HG03469 (cell line): Measurements from ENCODE around the gene SCIMP.
A peak's percentile ranks its signal among the peaks of the same experiment; 100 is the strongest.
"Not testable (repeated sequence)": the region's sequence is repeated elsewhere in the genome, so short reads cannot be mapped to it uniquely, and the experiment has no call there.

Source experiments
- ATAC-seq: cut with Tn5 transposase; IDR thresholded peaks from one replicate; pipeline ENCODE4 v1.9.1; 2021; ENCODE audit warnings: mild to moderate bottlenecking, moderate library complexity, moderate number of reproducible peaks; ENCODE audit not compliant: unreplicated experiment

SCIMP gene

DNA sequence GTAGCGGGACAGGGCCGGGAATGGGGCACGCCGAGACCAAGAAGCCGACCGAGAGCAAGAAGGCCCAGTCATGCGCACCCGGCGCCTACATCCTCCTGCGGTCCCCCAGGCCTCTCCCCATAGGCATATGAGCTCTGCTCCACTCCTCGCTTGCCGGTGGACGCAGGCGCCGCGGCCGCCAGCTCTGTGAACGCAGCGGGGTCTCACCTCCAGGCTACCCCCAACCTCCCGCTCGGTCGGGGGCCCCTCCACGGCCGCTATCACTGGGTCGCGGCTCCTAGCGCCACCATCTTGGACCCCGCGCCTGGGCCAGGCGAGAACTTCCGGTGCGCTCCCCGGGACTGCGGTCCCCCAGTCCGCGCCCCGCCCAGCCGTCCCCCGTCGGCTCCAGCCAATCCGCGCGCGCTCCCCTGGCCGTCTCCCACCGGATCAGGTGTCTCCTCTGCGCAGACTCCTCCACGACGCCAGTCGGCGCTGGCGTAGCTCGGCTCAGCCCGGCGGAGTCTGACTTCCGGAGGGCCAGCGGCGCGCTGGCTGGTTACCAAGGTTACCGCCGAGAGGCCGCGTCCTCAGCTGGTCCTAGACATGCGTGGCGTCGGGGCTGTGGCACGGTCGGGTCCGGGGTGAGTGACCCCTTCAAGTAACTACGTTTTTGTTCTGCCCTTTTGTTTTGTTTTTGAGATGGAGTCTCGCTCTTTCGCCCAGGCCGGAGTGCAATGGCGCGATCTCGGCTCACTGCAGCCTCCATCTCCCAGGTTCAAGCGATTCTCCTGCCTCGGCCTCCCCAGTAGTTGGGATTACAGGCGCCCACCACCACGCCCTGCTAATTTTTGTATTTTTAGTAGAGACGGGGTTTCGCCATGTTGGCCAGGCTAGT lies 42.9 kb downstream of the SCIMP start, which contains the start of gene ZNF594:
ZNF594 (minus strand) TSS at position 328 of the 877 bp plus-strand sequence. CDS start 7,612 bp downstream, outside the sequence.
- peak; percentile 87 for ATAC-seq

DNA sequence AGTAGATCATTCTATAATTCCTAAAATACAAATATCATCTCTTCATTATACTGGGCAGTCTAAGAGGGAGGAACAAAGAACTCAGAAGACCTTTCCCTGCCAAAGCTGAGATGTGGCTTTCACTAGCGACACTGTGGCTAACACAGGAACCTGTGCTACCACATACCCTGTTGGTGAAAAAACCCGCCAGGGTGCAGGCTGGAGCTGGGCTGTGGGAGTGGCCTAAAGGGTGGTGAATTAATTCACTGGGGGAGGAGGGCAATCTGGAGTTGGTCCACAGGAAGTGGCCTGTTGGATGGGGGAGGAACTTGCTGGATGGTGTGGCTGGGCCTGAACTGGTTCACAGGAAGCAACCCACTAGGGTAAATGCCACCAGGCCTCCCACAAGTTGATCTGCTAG lies 50.4 kb downstream of the SCIMP start:
- ATAC-seq, result no peak

DNA sequence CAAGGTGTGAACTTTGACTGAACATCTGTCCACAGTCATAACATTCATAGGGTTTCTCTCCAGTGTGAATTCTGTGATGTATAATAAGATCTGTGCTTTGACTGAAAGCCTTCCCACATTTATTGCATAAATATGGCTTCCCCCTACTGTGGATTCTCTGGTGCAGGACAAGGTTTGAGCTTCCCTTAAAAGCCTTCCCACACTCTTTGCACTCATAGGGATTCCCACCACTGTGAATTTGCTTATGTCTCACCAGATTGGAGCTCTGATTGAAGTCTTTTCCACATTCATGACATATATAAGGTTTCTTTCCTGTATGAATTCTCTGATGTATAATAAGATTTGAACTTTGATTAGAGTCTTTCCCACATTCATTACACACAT lies 51.3 kb downstream of the SCIMP start:
- ATAC-seq, result no peak

DNA sequence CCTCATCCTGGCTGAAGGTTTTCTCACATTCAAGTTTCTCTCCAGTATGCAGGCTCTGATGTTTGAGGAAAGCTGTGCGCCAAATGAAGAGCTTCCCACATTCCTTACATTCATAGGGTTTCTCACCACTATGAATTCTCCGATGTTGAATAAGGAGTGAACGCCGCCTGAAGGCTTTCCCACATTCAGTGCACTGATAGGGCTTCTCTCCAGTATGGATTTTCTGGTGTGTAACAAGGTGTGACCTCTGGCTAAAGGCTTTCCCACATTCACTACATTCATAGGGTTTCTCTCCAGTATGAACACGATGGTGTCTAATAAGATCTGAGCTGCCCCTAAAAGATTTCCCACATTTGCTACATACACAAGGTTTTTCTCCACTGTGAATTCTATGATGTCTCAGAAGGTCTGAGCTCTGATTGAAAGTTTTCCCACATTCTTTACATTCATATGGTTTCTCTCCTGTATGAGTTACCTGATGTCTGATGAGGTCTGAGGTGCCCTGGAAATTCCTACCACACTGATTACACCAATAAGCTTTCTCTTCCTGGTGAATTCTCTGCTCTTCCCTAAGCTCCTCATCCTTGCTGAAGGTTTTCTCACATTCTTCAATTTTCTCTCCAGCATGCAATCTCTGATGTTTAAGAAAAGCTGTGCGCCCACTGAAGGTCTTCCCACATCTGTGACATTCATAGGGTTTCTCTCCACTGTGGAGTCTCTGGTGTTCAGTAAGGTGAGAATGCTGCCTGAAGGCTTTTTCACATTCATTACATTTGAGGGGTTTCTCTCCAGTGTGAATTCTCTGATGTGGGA lies 51.9 kb downstream of the SCIMP start:
- ATAC-seq, result no peak

DNA sequence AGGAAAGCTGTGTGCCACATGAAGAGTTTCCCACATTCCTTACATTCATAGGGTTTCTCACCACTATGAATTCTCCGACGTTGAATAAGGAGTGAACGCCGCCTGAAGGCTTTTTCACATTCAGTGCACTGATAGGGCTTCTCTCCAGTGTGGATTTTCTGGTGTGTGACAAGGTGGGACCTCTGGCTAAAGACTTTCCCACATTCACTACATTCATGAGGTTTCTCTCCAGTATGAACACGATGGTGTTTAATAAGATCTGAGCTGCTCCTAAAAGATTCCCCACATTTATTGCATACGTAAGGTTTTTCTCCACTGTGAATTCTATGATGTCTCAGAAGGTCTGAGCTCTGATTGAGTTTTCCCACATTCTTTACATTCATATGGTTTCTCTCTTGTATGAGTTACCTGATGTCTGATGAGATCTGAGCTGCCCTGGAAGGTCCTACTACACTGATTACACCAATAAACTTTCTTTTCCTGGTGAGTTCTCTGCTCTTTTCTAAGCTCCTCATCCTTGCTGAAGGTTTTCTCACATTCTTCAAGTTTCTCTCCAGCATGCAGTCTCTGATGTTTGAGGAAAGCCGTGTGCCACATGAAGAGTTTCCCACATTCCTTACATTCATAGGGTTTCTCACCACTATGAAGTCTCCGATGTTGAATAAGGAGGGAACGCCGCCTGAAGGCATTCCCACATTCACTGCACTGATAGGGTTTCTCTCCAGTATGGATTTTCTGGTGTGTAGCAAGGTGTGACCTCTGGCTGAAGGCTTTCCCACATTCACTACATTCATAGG lies 53.0 kb downstream of the SCIMP start:
- ATAC-seq, result no peak

DNA sequence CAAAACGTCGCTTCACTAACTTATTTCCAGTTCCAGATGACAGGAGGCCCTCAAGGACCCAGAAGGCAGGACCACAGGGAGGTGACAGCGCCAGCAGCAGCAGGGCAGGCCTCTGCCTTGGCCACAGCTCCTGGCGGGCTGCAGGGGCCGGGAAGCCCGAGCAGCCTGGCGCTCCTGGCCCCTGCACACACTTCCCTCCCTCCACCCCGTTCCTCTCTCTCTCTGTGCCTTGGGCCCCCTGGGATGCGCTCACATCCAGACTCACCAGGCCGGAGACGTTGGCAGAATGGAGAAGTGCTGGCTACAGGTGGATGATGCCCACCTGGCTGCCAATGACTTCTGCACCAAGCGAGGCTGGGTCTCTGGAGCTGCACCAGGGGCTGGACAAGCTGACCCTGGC lies 55.7 kb downstream of the SCIMP start:
- no peak for ATAC-seq

DNA sequence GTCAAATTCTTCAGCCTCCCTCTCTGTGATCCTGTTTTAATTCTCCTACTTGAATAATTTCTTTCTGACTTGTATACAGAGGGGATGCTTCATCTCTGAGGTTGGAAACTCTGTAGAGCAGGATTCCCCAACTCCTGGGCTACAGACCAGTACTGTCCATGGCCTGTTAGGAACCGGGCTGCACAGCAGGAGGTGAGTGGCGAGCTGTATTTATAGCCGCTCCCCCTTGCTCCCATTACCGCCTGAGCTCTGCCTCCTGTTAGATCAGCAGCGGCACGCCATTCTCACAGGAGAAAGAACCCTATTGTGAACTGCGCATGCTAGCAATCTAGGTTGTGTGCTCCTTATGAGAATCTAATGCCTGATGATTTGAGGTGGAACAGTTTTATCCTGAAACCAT lies 59.6 kb downstream of the SCIMP start:
- not testable (repeated sequence) for ATAC-seq

DNA sequence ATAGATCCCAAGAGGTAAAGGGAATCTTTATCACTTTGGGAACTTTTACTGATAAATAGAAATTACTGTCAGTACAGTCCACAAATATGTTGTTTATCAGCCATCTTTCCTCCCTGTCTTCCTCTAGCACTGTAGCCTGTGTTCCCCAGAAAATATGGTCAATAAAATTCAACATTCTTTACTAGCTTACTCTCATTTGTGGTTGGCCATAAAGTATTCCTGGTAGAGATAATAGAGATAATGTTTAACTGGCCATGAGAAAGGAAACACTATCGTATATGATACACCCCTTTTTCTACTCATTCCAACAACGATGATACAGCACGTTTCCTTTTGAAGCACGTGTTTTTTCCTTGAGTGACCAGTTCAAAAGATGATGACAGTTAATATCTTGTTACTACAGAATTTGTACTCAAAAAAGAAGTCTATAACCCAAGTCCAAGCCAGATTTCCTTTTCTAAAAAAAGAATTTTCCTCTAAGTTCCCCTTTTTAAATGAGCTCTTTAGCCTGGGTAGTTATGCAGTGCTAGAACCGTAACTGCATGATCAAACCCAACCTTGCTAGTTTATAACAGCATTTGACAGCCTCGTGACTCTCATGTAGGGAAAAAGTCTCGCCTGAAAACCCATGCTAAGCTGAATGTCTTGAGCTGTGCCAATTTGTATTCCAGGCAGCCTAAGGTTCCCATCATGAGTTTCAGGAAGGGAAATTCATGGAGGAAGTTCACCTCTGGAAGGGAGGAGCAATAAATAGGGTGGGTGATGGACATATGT lies 68.7 kb downstream of the SCIMP start:
- ATAC-seq, result not testable (repeated sequence)

DNA sequence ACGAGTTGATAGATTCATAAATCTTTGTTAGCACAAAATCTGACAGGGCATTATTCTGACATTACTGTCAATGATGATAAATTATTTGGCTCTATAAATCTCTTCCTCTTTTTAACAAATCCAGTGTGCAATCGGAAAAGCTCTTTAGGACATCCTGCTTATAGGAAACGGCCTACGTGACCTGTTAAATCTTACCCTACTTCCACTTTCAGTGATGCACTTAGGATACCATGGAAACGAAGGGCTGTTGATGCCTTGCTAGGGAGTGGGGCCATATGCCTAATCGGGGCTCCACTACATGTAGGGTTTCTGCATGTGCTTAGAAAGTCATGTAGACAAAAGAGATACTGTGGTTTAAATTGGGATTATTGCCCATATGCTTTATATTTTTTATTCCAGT lies 70.2 kb downstream of the SCIMP start:
- ATAC-seq, result no peak

DNA sequence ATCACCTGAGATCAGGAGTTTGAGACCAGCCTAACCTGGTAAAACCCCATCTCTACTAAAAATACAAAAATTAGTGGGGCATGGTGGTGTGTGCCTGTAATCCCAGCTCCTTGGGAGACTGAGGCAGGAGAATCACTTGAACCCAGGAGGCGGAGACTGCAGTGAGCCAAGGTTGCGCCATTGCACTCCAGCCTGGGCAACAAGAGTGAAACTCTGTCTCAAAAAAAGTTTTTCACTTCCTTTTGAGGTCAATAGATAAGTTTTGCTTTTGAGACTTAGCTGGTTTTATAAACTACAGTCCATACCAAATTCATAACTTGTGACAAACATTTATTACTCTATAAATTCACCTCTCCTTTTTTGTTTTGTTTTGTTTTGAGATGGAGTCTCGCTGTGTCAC lies 72.9 kb downstream of the SCIMP start:
- ATAC-seq, result not testable (repeated sequence)

DNA sequence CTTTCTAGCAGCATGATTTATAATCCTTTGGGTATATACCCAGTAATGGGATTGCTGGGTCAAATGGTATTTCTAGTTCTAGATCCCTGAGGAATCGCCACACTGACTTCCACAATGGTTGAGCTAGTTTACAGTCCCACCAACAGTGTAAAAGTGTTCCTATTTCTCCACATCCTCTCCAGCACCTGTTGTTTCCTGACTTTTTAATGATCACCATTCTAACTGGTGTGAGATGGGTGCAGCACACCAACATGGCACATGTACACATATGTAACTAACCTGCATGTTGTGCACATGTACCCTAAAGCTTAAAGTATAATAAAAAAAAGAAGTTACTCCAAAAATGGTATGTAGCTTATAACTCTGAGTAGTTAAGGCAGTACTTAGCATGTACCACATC lies 74.0 kb downstream of the SCIMP start:
- ATAC-seq, result not testable (repeated sequence)
